MM.1S (cell line): Measurements from ENCODE around the gene SEMA4A.

Source experiments
- DNase-seq: peaks from one replicate; pipeline ENCODE4 v3.0.0-alpha.2; 2015
- H2AFZ ChIP-seq: fragments of 300-600 bp; sonication (generic); 2 replicates; pipeline ENCODE4 v1.6.0; 2016; ENCODE audit warnings: antibody characterized with exemption, low read length
- H3F3A ChIP-seq: fragments of 300-600 bp; sonication (generic); 2 replicates; pipeline ENCODE4 v1.6.1; 2016; ENCODE audit warnings: mild to moderate bottlenecking, antibody characterized with exemption, low read length, moderate library complexity, mixed read lengths; ENCODE audit not compliant: insufficient read depth
- H3K27ac ChIP-seq: fragments of 300-600 bp; sonication (generic); 2 replicates; pipeline ENCODE4 v1.5.1; 2016; ENCODE audit warnings: mild to moderate bottlenecking, low read length
- H3K27me3 ChIP-seq: fragments of 300-600 bp; sonication (generic); replicated peaks from 2 replicates; pipeline ENCODE4 v1.6.0; 2016; ENCODE audit warnings: low read length; ENCODE audit not compliant: insufficient read depth
- H3K36me3 ChIP-seq: fragments of 300-600 bp; sonication (generic); replicated peaks from 2 replicates; pipeline ENCODE4 v1.6.1; 2016; ENCODE audit warnings: mild to moderate bottlenecking, low read length, mixed read lengths; ENCODE audit not compliant: insufficient read depth
- H3K4me1 ChIP-seq: fragments of 300-600 bp; sonication (generic); 2 replicates; pipeline ENCODE4 v1.6.1; 2016; ENCODE audit warnings: low read length, mixed read lengths
- H3K4me2 ChIP-seq: fragments of 300-600 bp; sonication (generic); 2 replicates; pipeline ENCODE4 v1.6.0; 2016; ENCODE audit warnings: low read depth, low read length
- H3K4me3 ChIP-seq: fragments of 300-600 bp; sonication (generic); 2 replicates; pipeline ENCODE4 v1.5.1; 2016; ENCODE audit warnings: low read length, mixed read lengths
- H3K79me2 ChIP-seq: fragments of 300-600 bp; sonication (generic); 2 replicates; pipeline ENCODE4 v1.6.1; 2016; ENCODE audit warnings: mixed run types, low read length, mixed read lengths
- H3K9ac ChIP-seq: fragments of 300-600 bp; sonication (generic); 2 replicates; pipeline ENCODE4 v1.6.1; 2016; ENCODE audit warnings: low read length, mixed read lengths
- H3K9me2 ChIP-seq: fragments of 300-600 bp; sonication (generic); replicated peaks from 2 replicates; pipeline ENCODE4 v1.6.1; 2016; ENCODE audit warnings: mild to moderate bottlenecking, low read length, mixed read lengths; ENCODE audit not compliant: insufficient read depth
- H3K9me3 ChIP-seq: fragments of 300-600 bp; sonication (generic); replicated peaks from 2 replicates; pipeline ENCODE4 v1.6.1; 2016; ENCODE audit warnings: mild to moderate bottlenecking, low read length, mixed read lengths; ENCODE audit not compliant: insufficient read depth
- H4K20me1 ChIP-seq: fragments of 300-600 bp; sonication (generic); 2 replicates; pipeline ENCODE4 v1.6.1; 2016; ENCODE audit warnings: mild to moderate bottlenecking, low read length, moderate library complexity, mixed read lengths; ENCODE audit not compliant: insufficient read depth
- EZH2 ChIP-seq: fragments of 300-600 bp; sonication (generic); optimal IDR thresholded peaks from 2 replicates; pipeline ENCODE3; 2017; ENCODE audit warnings: low read depth, mild to moderate bottlenecking, antibody characterized with exemption, low read length, mixed read lengths
- EZH2phosphoT487 ChIP-seq: fragments of 300-600 bp; sonication (generic); IDR thresholded peaks from 2 replicates; pipeline ENCODE4 v1.6.1; 2018; ENCODE audit warnings: antibody characterized with exemption, low read length
- TF ChIP-seq, protein P1 (sequence below): fragments of 300-600 bp; sonication (generic); IDR thresholded peaks from 2 replicates; pipeline ENCODE4 v1.5.1; 2016; ENCODE audit warnings: antibody characterized with exemption, low read length, mixed read lengths

Gene SEMA4A

DNA sequence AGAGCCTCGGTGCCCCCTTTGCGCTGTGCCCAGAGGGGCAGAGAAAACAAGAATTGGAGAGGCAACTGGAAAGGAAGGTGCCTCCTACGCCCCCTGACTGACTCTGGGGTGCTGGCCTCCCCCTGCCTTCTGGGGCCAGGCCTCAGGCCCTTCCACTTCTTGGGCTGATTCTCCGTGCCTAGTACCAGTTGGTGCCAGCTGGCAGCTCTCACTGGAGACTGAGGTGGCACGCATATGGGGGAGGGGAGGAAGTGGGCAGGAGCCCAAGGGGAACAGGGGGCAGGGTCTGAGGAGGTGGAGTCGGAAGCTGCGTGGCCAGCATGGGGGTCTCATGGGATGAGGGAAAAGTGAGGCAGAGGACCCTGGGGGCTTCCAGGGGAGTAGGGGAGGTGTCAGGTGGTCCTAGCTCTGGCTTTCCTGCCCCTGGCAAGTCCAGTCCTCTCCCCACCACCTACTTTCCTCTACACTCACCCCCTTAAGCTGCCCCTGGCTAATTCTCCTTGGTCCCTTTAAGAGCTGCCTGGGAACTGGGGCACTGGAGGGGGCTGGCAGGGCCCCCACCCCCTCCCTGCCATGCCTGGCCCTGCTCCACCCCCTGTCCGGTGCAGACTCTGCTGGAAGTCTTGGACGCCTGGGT, 6.5 kb upstream of the SEMA4A start:
- H3F3A ChIP-seq: peaks cover 50% of the 10 kb centered on the region
- no peaks in the 10 kb centered on the region for H3K27me3 ChIP-seq
- no peaks in the 10 kb centered on the region for H4K20me1 ChIP-seq
- H3K9me3 ChIP-seq: no peaks in the 10 kb centered on the region
- no peaks in the 10 kb centered on the region for H3K36me3 ChIP-seq
- peak overlapping the region; percentile 44 for H2AFZ ChIP-seq
- H3K4me3 ChIP-seq: peak overlapping the region; percentile 35
- H3K9ac ChIP-seq: peak overlapping the region; percentile 40; the same call in 1 of the 2 replicates
- DNase-seq: no peak
- peaks cover 14% of the 10 kb centered on the region for H3K79me2 ChIP-seq
- peaks cover 53% of the 10 kb centered on the region for H3K4me1 ChIP-seq
- TF ChIP-seq EZH2phosphoT487 (no peak), EZH2 (no peak)
- TF ChIP-seq, protein P1, sequence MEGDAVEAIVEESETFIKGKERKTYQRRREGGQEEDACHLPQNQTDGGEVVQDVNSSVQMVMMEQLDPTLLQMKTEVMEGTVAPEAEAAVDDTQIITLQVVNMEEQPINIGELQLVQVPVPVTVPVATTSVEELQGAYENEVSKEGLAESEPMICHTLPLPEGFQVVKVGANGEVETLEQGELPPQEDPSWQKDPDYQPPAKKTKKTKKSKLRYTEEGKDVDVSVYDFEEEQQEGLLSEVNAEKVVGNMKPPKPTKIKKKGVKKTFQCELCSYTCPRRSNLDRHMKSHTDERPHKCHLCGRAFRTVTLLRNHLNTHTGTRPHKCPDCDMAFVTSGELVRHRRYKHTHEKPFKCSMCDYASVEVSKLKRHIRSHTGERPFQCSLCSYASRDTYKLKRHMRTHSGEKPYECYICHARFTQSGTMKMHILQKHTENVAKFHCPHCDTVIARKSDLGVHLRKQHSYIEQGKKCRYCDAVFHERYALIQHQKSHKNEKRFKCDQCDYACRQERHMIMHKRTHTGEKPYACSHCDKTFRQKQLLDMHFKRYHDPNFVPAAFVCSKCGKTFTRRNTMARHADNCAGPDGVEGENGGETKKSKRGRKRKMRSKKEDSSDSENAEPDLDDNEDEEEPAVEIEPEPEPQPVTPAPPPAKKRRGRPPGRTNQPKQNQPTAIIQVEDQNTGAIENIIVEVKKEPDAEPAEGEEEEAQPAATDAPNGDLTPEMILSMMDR: no peak
- H3K4me2 ChIP-seq: peak overlapping the region; percentile 71
- no peaks in the 10 kb centered on the region for H3K9me2 ChIP-seq
- peak overlapping the region; percentile 30; the same call in 1 of the 2 replicates for H3K27ac ChIP-seq

DNA sequence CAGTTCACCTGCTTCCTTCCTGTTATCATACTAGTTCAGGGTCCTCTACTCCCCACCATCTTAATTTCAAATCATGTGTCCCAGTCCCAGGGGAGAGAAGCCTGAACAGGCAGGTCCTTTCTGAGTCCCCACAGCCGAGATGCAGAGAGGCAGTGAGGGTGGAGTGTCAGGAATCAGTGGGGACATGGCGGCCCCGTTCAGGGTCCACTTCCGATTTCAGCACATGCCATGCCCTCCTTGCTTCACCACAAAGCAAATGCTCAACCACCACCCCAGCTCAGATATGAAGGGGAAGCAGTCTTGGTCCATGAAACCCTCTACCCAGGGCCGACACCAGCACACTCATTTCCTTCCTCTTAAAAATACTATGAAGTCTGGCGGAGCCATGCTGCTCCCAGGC, 5.2 kb upstream of the SEMA4A start:
- no peaks in the 10 kb centered on the region for H3K36me3 ChIP-seq
- no peak for DNase-seq
- peaks cover 66% of the 10 kb centered on the region for H3K4me1 ChIP-seq
- H3K4me2 ChIP-seq: 0 out of 2 replicates have a peak overlapping the region, but pooled peaks have one; percentile 3
- no peak overlapping the region for H3K9ac ChIP-seq
- TF ChIP-seq, protein P1: no peak
- TF ChIP-seq EZH2phosphoT487 (no peak), EZH2 (no peak)
- H3K27me3 ChIP-seq: no peaks in the 10 kb centered on the region
- H3K4me3 ChIP-seq: no peak overlapping the region
- H3F3A ChIP-seq: peaks cover 63% of the 10 kb centered on the region
- peaks cover 27% of the 10 kb centered on the region for H3K79me2 ChIP-seq
- no peaks in the 10 kb centered on the region for H3K9me3 ChIP-seq
- H2AFZ ChIP-seq: no peak overlapping the region
- no peaks in the 10 kb centered on the region for H4K20me1 ChIP-seq
- no peaks in the 10 kb centered on the region for H3K9me2 ChIP-seq
- peak overlapping the region; percentile 5; the same call in 1 of the 2 replicates for H3K27ac ChIP-seq

DNA sequence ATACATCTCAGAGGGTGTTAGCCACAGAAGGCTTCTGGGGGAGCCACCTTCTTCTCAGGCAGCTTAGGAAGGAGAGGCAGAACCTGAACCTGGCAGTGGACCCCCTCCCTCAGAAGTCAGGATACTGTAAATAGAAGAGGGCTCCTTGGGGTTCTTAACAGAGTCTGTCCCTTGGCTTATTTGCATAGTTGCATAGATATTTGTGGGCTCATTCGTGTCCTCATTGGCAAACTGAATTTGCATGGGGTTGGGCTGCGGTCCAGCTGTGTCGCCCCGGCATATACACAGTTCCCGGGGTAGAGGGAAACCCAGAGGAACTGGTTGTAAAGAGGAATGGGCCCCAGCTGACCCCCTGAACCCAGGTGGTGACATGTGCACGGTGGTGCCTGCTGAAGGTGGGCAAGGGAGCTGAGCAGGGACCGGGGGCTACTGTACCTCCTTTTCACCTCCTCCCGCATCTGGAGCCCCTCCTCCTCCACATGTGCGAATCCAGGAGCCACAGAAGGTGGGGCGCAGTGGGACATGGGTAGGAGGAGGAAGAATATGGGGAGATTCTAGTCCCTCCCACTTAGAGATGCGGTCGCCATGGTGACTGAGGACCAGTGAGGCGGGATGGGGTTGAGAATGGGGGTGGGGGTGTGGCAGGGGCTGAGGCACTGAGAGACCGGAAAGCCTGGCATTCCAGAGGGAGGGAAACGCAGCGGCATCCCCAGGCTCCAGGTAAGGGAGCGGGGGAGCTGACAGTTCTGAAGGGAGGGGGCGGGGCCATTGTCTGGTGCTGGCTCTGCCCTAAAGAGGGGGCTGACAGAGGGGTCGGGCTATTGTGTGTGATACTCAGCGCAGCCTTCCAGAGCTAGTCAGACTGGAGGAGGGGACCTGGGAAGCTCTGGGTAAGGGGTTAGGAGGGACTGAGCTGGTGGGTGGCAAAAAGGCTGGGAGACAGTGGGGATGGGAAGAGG, 3.7 kb upstream of the SEMA4A start:
- DNase-seq: peak; percentile 93
- H4K20me1 ChIP-seq: no peaks in the 10 kb centered on the region
- H3K27me3 ChIP-seq: no peaks in the 10 kb centered on the region
- H3K4me2 ChIP-seq: peak overlapping the region; percentile 81
- H3K9ac ChIP-seq: peak overlapping the region; percentile 68
- H3K79me2 ChIP-seq: peaks cover 40% of the 10 kb centered on the region
- no peaks in the 10 kb centered on the region for H3K36me3 ChIP-seq
- peak overlapping the region; percentile 56 for H3K4me3 ChIP-seq
- H3F3A ChIP-seq: peaks cover 76% of the 10 kb centered on the region
- H3K9me2 ChIP-seq: no peaks in the 10 kb centered on the region
- no peaks in the 10 kb centered on the region for H3K9me3 ChIP-seq
- peak overlapping the region; percentile 36; the same call in 1 of the 2 replicates for H2AFZ ChIP-seq
- peaks cover 76% of the 10 kb centered on the region for H3K4me1 ChIP-seq
- TF ChIP-seq EZH2phosphoT487 (no peak), EZH2 (no peak)
- TF ChIP-seq, protein P1: no peak
- H3K27ac ChIP-seq: peak overlapping the region; percentile 91
